ENCODE measurements around the gene SRGAP3. TPM values are rescaled to one million over a fixed set of nuclear protein-coding genes. Genes with fewer than 3 reads are reported as not detected.

SRGAP3 gene
- total RNA-seq, 1 donor from 2014 or later, result 10.3 TPM

DNA sequence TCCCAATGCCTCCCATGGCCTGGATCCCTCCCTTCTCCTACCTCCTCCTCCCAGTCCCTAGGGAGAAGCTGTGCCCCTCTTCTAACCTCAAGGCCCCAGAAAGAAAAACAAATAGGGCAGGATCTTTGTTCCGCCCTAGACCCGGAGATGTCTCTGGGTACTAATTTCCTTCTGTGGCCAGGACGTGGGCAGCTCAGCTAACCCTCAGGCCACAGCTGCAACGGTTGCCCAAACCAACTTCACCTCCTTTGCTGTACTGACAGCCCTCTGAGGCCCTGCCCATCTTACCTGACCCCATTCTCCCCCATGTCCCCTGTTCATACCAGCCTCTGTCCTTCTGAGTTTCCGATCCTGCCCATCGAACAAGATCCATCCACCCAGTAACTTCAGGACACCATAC, 70.7 kb downstream of the SRGAP3 start:
- H3K4me3 ChIP-seq, result no peak overlapping the region
- H3K27ac ChIP-seq (replicated peaks), result no peak overlapping the region
- H3K27me3 ChIP-seq (ENCODE audit: low read depth), result no peaks in the 10 kb centered on the region

DNA sequence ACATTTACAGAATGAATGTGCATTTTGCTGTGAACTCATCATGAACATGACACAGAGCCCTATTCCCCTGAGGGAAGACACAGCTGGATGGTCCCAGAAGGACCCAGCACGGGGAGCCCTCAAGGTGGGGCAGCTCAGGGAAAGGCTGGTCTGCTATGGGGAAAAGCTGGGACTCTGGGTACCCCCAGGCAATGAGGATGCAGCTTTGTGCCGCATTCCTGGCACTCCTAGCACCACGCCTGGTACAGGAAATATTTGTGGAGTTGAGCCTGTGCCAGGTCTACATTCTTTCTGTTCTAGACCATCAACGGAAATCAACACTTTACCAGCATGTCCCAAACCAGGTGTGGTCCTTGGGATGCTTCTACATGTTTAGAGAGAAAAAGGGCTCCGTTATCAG, 74.0 kb downstream of the SRGAP3 start:
- H3K36me3 ChIP-seq, result no peaks in the 10 kb centered on the region
- no peak overlapping the region for H3K27ac ChIP-seq (replicated peaks)
- no peak overlapping the region for H3K4me3 ChIP-seq
- intact Hi-C loops (cut with micrococcal nuclease), result no loop called here
- DNase-seq, result no peak
- H3K4me1 ChIP-seq, result peaks cover 10% of the 10 kb centered on the region
- no peaks in the 10 kb centered on the region for H3K9me3 ChIP-seq (replicated peaks)
- no peaks in the 10 kb centered on the region for H3K27me3 ChIP-seq (ENCODE audit: low read depth)
- TF ChIP-seq, protein P1, sequence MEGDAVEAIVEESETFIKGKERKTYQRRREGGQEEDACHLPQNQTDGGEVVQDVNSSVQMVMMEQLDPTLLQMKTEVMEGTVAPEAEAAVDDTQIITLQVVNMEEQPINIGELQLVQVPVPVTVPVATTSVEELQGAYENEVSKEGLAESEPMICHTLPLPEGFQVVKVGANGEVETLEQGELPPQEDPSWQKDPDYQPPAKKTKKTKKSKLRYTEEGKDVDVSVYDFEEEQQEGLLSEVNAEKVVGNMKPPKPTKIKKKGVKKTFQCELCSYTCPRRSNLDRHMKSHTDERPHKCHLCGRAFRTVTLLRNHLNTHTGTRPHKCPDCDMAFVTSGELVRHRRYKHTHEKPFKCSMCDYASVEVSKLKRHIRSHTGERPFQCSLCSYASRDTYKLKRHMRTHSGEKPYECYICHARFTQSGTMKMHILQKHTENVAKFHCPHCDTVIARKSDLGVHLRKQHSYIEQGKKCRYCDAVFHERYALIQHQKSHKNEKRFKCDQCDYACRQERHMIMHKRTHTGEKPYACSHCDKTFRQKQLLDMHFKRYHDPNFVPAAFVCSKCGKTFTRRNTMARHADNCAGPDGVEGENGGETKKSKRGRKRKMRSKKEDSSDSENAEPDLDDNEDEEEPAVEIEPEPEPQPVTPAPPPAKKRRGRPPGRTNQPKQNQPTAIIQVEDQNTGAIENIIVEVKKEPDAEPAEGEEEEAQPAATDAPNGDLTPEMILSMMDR (IDR thresholded peaks at IDR 0.05; ENCODE audit: borderline replicate concordance), result no peak

More for the DNA sequence above, 70.7 kb downstream of the SRGAP3 start:
- Histone ChIP-seq H3K9me3 (replicated peaks) (no peaks in the 10 kb centered on the region), H3K4me1 (peaks cover 16% of the 10 kb centered on the region), H3K36me3 (no peaks in the 10 kb centered on the region)
- no peak for DNase-seq
- intact Hi-C loops (cut with micrococcal nuclease), result no loop called here
- TF ChIP-seq, protein P1 (IDR thresholded peaks at IDR 0.05; ENCODE audit: borderline replicate concordance), result no peak

DNA sequence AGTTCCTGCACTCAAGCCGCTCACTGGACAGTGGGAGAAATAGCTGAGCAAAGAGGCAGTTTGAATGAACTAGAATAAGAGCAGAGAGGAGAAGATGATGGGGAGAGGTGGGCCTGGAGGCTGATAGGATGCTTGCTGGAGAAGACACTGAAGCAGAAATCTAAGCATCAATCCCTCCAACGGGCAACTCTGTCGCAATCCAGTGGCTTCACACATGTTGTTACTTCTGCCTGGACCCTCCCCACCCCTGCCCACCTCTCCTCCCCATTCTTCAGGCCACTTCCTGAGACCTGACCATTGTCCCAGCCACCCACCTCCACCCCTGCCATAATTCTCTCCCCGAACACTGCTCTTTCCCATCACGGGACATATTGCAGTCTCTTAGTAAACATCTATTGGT, 76.0 kb downstream of the SRGAP3 start:
- TF ChIP-seq, protein P1 (IDR thresholded peaks at IDR 0.05; ENCODE audit: borderline replicate concordance), result no peak
- no peak for DNase-seq
- no peaks in the 10 kb centered on the region for H3K9me3 ChIP-seq (replicated peaks)
- intact Hi-C loops (cut with micrococcal nuclease), result no loop called here
- H3K4me1 ChIP-seq, result peaks cover 10% of the 10 kb centered on the region
- H3K4me3 ChIP-seq, result no peak overlapping the region
- no peak overlapping the region for H3K27ac ChIP-seq (replicated peaks)
- no peaks in the 10 kb centered on the region for H3K27me3 ChIP-seq (ENCODE audit: low read depth)
- no peaks in the 10 kb centered on the region for H3K36me3 ChIP-seq

DNA sequence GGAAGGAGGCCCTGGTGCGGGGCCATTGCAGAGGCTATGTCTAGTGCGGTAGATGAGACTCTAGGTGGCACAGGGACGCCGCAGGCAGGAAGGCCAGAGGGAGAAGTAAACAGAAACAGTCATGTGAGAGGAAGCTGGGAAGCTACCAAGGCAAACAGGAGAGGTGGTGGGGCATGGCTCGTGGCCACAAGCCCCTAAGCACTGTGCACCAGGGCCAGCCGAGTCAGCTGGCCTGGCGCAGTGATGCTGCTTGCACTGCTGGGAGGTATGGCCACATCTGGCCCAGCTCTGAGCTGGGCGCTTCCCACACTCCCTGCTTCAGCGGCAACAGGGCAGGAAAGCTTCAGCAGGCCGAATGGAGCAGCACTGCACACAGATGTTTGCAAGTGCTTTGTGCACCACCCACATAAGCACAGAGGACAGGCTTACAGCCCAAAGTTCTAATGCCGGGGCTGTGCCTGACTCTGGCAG, 76.6 kb downstream of the SRGAP3 start:
- H3K4me3 ChIP-seq, result no peak overlapping the region
- DNase-seq, result no peak
- peaks cover 10% of the 10 kb centered on the region for H3K4me1 ChIP-seq
- intact Hi-C loops (cut with micrococcal nuclease), result no loop called here
- no peaks in the 10 kb centered on the region for H3K27me3 ChIP-seq (ENCODE audit: low read depth)
- H3K9me3 ChIP-seq (replicated peaks), result no peaks in the 10 kb centered on the region
- TF ChIP-seq, protein P1 (IDR thresholded peaks at IDR 0.05; ENCODE audit: borderline replicate concordance), result no peak
- H3K27ac ChIP-seq (replicated peaks), result no peak overlapping the region
- H3K36me3 ChIP-seq, result no peaks in the 10 kb centered on the region

GRCh38 chr3:9170851-9171160, 78.6 kb downstream of the SRGAP3 start:
- no peaks in the 10 kb centered on the region for H3K27me3 ChIP-seq (ENCODE audit: low read depth)
- no peaks in the 10 kb centered on the region for H3K9me3 ChIP-seq (replicated peaks)
- intact Hi-C loops (cut with micrococcal nuclease), result no loop called here
- TF ChIP-seq, protein P1 (IDR thresholded peaks at IDR 0.05; ENCODE audit: borderline replicate concordance), result no peak
- H3K36me3 ChIP-seq, result no peaks in the 10 kb centered on the region
- no peak overlapping the region for H3K27ac ChIP-seq (replicated peaks)
- H3K4me1 ChIP-seq, result peaks cover 10% of the 10 kb centered on the region
- no peak for DNase-seq
- no peak overlapping the region for H3K4me3 ChIP-seq

All from left ventricle myocardium inferior (tissue), 1 donor.